MM.1S (cell line): ENCODE measurements around the gene SFSWAP.

Source experiments
- EZH2phosphoT487 ChIP-seq: fragments of 300-600 bp; sonication (generic); IDR thresholded peaks from 2 replicates; pipeline ENCODE4 v1.6.1; 2018; ENCODE audit warnings: antibody characterized with exemption, low read length
- TF ChIP-seq, protein P1 (sequence below): fragments of 300-600 bp; sonication (generic); IDR thresholded peaks from 2 replicates; pipeline ENCODE4 v1.5.1; 2016; ENCODE audit warnings: antibody characterized with exemption, low read length, mixed read lengths

- TF ChIP-seq, protein P1, sequence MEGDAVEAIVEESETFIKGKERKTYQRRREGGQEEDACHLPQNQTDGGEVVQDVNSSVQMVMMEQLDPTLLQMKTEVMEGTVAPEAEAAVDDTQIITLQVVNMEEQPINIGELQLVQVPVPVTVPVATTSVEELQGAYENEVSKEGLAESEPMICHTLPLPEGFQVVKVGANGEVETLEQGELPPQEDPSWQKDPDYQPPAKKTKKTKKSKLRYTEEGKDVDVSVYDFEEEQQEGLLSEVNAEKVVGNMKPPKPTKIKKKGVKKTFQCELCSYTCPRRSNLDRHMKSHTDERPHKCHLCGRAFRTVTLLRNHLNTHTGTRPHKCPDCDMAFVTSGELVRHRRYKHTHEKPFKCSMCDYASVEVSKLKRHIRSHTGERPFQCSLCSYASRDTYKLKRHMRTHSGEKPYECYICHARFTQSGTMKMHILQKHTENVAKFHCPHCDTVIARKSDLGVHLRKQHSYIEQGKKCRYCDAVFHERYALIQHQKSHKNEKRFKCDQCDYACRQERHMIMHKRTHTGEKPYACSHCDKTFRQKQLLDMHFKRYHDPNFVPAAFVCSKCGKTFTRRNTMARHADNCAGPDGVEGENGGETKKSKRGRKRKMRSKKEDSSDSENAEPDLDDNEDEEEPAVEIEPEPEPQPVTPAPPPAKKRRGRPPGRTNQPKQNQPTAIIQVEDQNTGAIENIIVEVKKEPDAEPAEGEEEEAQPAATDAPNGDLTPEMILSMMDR, result no peak
- TF ChIP-seq EZH2phosphoT487, result no peak
Measured at GRCh38 chr12:131764738-131765137, 53.8 kb downstream of the SFSWAP start.
